Vagina (tissue), 2 donors: Measurements from ENCODE around the gene DNAJC25. TPM values are rescaled to one million over a fixed set of nuclear protein-coding genes. Genes with fewer than 3 reads are reported as not detected.
A peak's percentile ranks its signal among the peaks of the same experiment; 100 is the strongest.

Experiments used
- DNase-seq, 2 donors: peaks; one replicate each; pipeline ENCODE4 v3.0.0-alpha.2; 2017; ENCODE audit errors: extremely low spot score in 2 of 2
- H3K27ac ChIP-seq: fragments of 200-600 bp; sonication (generic); one replicate; pipeline ENCODE4 v1.5.1; 2019
- H3K27me3 ChIP-seq: fragments of 200-600 bp; sonication (generic); one replicate; pipeline ENCODE4 v1.5.1; 2019
- H3K36me3 ChIP-seq, 2 donors: fragments of 200-600 bp; sonication (generic); one replicate each; pipeline ENCODE4 v1.5.1; 2017 to 2019
- H3K4me1 ChIP-seq: fragments of 200-600 bp; sonication (generic); one replicate; pipeline ENCODE4 v1.5.1; 2019
- H3K4me3 ChIP-seq, 2 donors: fragments of 200-600 bp; sonication (generic); 1 replicate in 1 of 2; 2 replicates in 1 of 2; pipeline ENCODE4 v1.5.1; 2016 to 2019
- H3K9me3 ChIP-seq: fragments of 200-600 bp; sonication (generic); one replicate; pipeline ENCODE4 v1.5.1; 2019
- POLR2A ChIP-seq, 2 donors: fragments of 450-650 bp; IDR thresholded peaks; one replicate each; pipeline ENCODE4 v1.6.1; 2017; ENCODE audit warnings: antibody characterized with exemption in 2 of 2, mild to moderate bottlenecking in 2 of 2, moderate library complexity in 2 of 2
- POLR2AphosphoS5 ChIP-seq, 2 donors: sonication (generic); formaldehyde crosslinking; IDR thresholded peaks; one replicate each; pipeline ENCODE4 v1.9.0; 2017; ENCODE audit warnings: antibody characterized with exemption in 2 of 2, mild to moderate bottlenecking in 2 of 2, low read depth in 1 of 2; ENCODE audit not compliant: insufficient read depth in 1 of 2
- intact Hi-C: fragments of 100-400 bp; cut with DNase I; formaldehyde crosslinking; loops from one replicate; pipeline ENCODE4 v1.15.1; 2023
- total RNA-seq: library from RNA; depleted of rRNA; stranded (reverse); fragments of >200 nt; gene quantifications from one replicate; pipeline ENCODE4 v1.2.3, GENCODE V29; 2016
- TF ChIP-seq, protein P1 (sequence below), 3 experiments: fragments of 450-650 bp in 2 of 3; fragments of 200-600 bp in 1 of 3; sonication (generic) in 1 of 3; IDR thresholded peaks; one replicate each; pipeline ENCODE4 v1.5.1; 2017 to 2019; ENCODE audit warnings: antibody characterized with exemption in 3 of 3, mild to moderate bottlenecking in 2 of 3, moderate library complexity in 2 of 3

Gene DNAJC25
- total RNA-seq, 1 donor from 2014 or later: 6.1 TPM

DNA sequence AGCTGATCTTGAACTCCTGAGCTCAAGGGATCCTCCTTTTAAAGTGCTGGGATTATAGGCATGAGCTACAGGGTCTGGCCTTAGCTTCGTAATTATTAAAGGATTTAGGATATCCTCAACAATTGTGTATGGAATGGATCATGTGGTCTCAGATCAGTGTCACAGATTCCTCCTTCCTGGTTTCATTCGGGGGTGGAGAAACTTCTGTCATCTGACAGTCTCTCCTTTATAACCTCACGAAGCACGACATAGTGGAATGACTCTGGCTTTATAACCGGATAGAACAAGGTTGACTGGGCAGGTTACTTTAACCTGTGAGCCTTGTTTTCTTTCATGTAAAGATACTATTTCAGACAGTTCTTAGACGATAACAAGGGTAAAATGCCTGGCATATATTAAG is 25.9 kb downstream of the DNAJC25 start:
- Histone ChIP-seq H3K36me3 (no peaks in the 10 kb centered on the region), H3K4me1 (no peaks in the 10 kb centered on the region), H3K4me3 (no peak overlapping the region), H3K27me3 (no peaks in the 10 kb centered on the region), H3K27ac (no peak overlapping the region), H3K9me3 (no peaks in the 10 kb centered on the region)
- DNase-seq: no peak
- intact Hi-C loops: no loop called here
- TF ChIP-seq POLR2AphosphoS5 (IDR thresholded peaks at IDR 0.05; ENCODE audit: insufficient read depth in 1 of 2, low read depth in 1 of 2): no peak
- no peak for TF ChIP-seq POLR2A (IDR thresholded peaks at IDR 0.05)
- TF ChIP-seq, protein P1, sequence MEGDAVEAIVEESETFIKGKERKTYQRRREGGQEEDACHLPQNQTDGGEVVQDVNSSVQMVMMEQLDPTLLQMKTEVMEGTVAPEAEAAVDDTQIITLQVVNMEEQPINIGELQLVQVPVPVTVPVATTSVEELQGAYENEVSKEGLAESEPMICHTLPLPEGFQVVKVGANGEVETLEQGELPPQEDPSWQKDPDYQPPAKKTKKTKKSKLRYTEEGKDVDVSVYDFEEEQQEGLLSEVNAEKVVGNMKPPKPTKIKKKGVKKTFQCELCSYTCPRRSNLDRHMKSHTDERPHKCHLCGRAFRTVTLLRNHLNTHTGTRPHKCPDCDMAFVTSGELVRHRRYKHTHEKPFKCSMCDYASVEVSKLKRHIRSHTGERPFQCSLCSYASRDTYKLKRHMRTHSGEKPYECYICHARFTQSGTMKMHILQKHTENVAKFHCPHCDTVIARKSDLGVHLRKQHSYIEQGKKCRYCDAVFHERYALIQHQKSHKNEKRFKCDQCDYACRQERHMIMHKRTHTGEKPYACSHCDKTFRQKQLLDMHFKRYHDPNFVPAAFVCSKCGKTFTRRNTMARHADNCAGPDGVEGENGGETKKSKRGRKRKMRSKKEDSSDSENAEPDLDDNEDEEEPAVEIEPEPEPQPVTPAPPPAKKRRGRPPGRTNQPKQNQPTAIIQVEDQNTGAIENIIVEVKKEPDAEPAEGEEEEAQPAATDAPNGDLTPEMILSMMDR (IDR thresholded peaks at IDR 0.05): no peak

DNA sequence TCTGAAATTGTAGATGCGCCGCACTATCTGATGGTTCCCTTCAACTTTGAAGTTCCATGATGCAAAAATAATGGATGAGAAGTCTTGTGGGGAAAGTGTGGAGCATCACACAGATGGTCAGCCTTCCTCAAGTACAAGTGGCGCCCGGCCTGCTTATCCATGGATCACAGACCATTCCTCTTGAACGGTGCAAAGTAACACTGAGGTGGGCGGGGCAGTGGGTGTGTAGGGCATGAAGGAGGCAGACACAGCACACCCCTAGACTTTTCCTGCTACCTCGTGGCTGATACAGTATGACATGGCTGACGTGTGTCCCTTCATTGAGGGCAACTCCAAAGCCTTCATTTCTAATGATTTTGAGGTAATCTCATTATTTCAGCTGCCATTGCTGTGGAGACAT is 27.8 kb downstream of the DNAJC25 start:
- Histone ChIP-seq H3K36me3 (no peaks in the 10 kb centered on the region), H3K4me1 (peaks cover 11% of the 10 kb centered on the region), H3K27me3 (no peaks in the 10 kb centered on the region), H3K9me3 (no peaks in the 10 kb centered on the region), H3K4me3 (no peak overlapping the region), H3K27ac (no peak overlapping the region)
- intact Hi-C loops: no loop called here
- TF ChIP-seq POLR2A (IDR thresholded peaks at IDR 0.05) (no peak), POLR2AphosphoS5 (IDR thresholded peaks at IDR 0.05; ENCODE audit: insufficient read depth in 1 of 2, low read depth in 1 of 2) (no peak)
- TF ChIP-seq, protein P1 (IDR thresholded peaks at IDR 0.05): no peak
- DNase-seq: no peak

DNA sequence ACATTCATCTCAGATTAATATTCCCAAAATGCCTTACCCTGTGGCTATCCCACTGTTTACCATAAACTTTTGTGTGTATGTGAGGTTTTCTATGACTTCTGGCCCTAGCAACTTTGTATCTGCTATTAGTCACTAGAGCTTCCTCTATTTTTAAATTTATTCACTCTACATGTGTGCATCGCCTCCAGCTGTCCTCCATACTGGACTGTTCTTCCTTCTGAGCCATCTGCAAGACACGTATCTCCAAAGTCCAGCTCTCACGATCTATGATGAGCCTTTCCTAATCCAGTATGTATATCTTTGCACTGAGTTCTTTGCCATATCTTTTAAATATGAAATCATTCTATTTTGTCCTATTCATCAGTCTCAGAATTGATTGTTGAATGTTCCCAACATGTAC is 28.6 kb downstream of the DNAJC25 start:
- H3K4me1 ChIP-seq: peaks cover 11% of the 10 kb centered on the region
- no peak for TF ChIP-seq POLR2AphosphoS5 (IDR thresholded peaks at IDR 0.05; ENCODE audit: insufficient read depth in 1 of 2, low read depth in 1 of 2)
- intact Hi-C loops: no loop called here
- H3K9me3 ChIP-seq: no peaks in the 10 kb centered on the region
- no peaks in the 10 kb centered on the region for H3K27me3 ChIP-seq
- H3K36me3 ChIP-seq: no peaks in the 10 kb centered on the region
- no peak for DNase-seq
- no peak overlapping the region for H3K4me3 ChIP-seq
- H3K27ac ChIP-seq: no peak overlapping the region

DNA sequence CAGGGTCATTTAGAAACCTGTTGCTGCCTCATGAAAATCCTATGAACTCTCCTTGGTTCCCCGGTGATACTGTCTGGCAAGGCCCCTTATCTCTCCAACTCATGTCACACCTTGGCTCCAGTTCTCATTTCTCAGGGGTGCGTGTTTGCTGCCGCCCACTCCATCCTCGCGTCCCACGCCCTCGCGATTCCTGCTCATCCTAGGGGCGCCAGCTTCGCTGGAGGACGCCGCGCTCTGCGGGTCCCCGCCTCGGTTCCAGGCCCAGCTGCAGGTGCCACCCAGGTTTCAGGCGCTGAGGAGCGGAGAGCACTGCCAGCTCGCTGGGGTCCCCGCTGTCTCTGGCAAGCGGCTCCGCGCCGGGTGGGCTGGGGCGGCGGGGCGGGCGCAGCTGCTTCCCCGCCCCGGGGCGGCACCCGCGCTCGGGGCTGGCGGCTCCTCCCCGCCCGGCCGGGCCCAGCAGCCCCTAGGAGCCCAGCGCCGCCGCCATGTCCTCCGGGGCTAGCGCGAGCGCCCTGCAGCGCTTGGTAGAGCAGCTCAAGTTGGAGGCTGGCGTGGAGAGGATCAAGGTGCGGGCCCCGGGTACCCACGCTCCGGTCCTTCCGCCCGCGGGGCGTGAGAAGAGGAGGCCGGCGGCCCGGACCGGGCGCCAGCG is 30.1 kb downstream of the DNAJC25 start, which contains the start of gene GNG10:
GNG10 (plus strand) TSS at position 456 of the 652 bp plus-strand sequence; CDS start at position 486, 30 bp downstream.
- peak in 1 of 2 donors; percentile 22 for TF ChIP-seq POLR2AphosphoS5 (IDR thresholded peaks at IDR 0.05; ENCODE audit: insufficient read depth in 1 of 2, low read depth in 1 of 2)
- TF ChIP-seq POLR2A (IDR thresholded peaks at IDR 0.05): no peak
- peak within 1 kb of the TSS; percentile 60 for H3K27ac ChIP-seq
- peak within 1 kb of the TSS; percentile 59 to 95 for H3K4me3 ChIP-seq
- no peak for DNase-seq
- H3K36me3 ChIP-seq: no peaks in the 10 kb centered on the region
- peaks cover 11% of the 10 kb centered on the region for H3K4me1 ChIP-seq
- no peaks in the 10 kb centered on the region for H3K9me3 ChIP-seq
- intact Hi-C loops: no loop called here
- H3K27me3 ChIP-seq: no peaks in the 10 kb centered on the region

- Histone ChIP-seq H3K9me3 (no peaks in the 10 kb centered on the region), H3K36me3 (peaks cover 0 to under 1% of the 10 kb centered on the region in 2 donors), H3K4me3 (peak overlapping the region; percentile 59 to 95), H3K27me3 (no peaks in the 10 kb centered on the region), H3K27ac (peak overlapping the region; percentile 60), H3K4me1 (peaks cover 11% of the 10 kb centered on the region)
- intact Hi-C loops: no loop called here
- TF ChIP-seq POLR2AphosphoS5 (IDR thresholded peaks at IDR 0.05; ENCODE audit: insufficient read depth in 1 of 2, low read depth in 1 of 2) (peak in 1 of 2 donors; percentile 15), POLR2A (IDR thresholded peaks at IDR 0.05) (no peak)
- TF ChIP-seq, protein P1 (IDR thresholded peaks at IDR 0.05): no peak
- no peak for DNase-seq
Observed at GRCh38 chr9:111661802-111662521, 30.8 kb downstream of the DNAJC25 start.
